ENCODE measurements around the gene CKS1B. TPM values are rescaled to one million over a fixed set of nuclear protein-coding genes. Genes with fewer than 3 reads are reported as not detected.

The CKS1B gene
- total RNA-seq, 1 experiment from 2014 or later = 259 TPM

GRCh38 chr1:155005076-155006011 is 30.9 kb downstream of the CKS1B start:
- peak overlapping the region; percentile 71 for H3K27ac Mint-ChIP-seq (ENCODE audit: unreplicated experiment)
- no peak for DNase-seq
- no peak for TF ChIP-seq CTCF (IDR thresholded peaks at IDR 0.05; ENCODE audit: insufficient read depth in 1 of 2, low read depth in 1 of 2, low read length in 1 of 2, severe bottlenecking in 1 of 2, unreplicated experiment in 1 of 2)
- CTCF ChIA-PET = interaction anchor here (1.9 to 3.2 kb wide), 2 partner anchors 12 kb away, joined by 16 to 18 read pairs; no protein-coding TSS in a partner anchor
- H3K36me3 Mint-ChIP-seq (ENCODE audit: insufficient read depth, unreplicated experiment) = peaks cover 44% of the 10 kb centered on the region
- POLR2A ChIA-PET = interaction anchor here (0.6 kb wide), 1 partner anchor 45 kb away, joined by 3 read pairs; no protein-coding TSS in a partner anchor
- no peak overlapping the region for H3K4me3 ChIP-seq (ENCODE audit: low read depth, low read length)
- H3K4me1 ChIP-seq = peaks cover 53% of the 10 kb centered on the region
- no TSS peak for BruUV-seq (replicated peaks)
- H3K9me3 Mint-ChIP-seq (ENCODE audit: unreplicated experiment) = no peaks in the 10 kb centered on the region
- H3K9me3 ChIP-seq = no peaks in the 10 kb centered on the region
- H3K36me3 ChIP-seq (ENCODE audit: control insufficient read depth, insufficient read depth, low read length) = peaks cover 4% of the 10 kb centered on the region
- H3K4me1 Mint-ChIP-seq (ENCODE audit: low read depth, unreplicated experiment) = peaks cover 25% of the 10 kb centered on the region
- intact Hi-C loops (cut with micrococcal nuclease; ENCODE audit: unreplicated experiment) = no loop called here
- no peaks in the 10 kb centered on the region for H3K27me3 Mint-ChIP-seq (ENCODE audit: insufficient read depth, unreplicated experiment)
- H3K4me3 Mint-ChIP-seq (ENCODE audit: unreplicated experiment) = peak overlapping the region; percentile 96
- no peaks in the 10 kb centered on the region for H3K27me3 ChIP-seq (replicated peaks; ENCODE audit: control insufficient read depth, insufficient read depth, low read length)

GRCh38 chr1:155006601-155007101 is 32.2 kb downstream of the CKS1B start:
- no peak overlapping the region for H3K4me3 ChIP-seq (ENCODE audit: low read depth, low read length)
- peaks cover 55% of the 10 kb centered on the region for H3K4me1 ChIP-seq
- no peak for TF ChIP-seq CTCF (IDR thresholded peaks at IDR 0.05; ENCODE audit: insufficient read depth in 1 of 2, low read depth in 1 of 2, low read length in 1 of 2, severe bottlenecking in 1 of 2, unreplicated experiment in 1 of 2)
- peaks cover 4% of the 10 kb centered on the region for H3K36me3 ChIP-seq (ENCODE audit: control insufficient read depth, insufficient read depth, low read length)
- POLR2A ChIA-PET = interaction anchor here (1.2 kb wide), 1 partner anchor 11 kb away, joined by 4 read pairs; no protein-coding TSS in a partner anchor
- H3K4me1 Mint-ChIP-seq (ENCODE audit: low read depth, unreplicated experiment) = peaks cover 25% of the 10 kb centered on the region
- CTCF ChIA-PET = interaction anchor here (0.6 to 1.9 kb wide), 3 partner anchors 11 to 141 kb away, joined by 3 to 18 read pairs (median 6); no protein-coding TSS in a partner anchor
- no peaks in the 10 kb centered on the region for H3K9me3 Mint-ChIP-seq (ENCODE audit: unreplicated experiment)
- no peaks in the 10 kb centered on the region for H3K27me3 Mint-ChIP-seq (ENCODE audit: insufficient read depth, unreplicated experiment)
- peaks cover 32% of the 10 kb centered on the region for H3K36me3 Mint-ChIP-seq (ENCODE audit: insufficient read depth, unreplicated experiment)
- no peak for DNase-seq
- H3K4me3 Mint-ChIP-seq (ENCODE audit: unreplicated experiment) = peak overlapping the region; percentile 3
- H3K9me3 ChIP-seq = no peaks in the 10 kb centered on the region
- no peaks in the 10 kb centered on the region for H3K27me3 ChIP-seq (replicated peaks; ENCODE audit: control insufficient read depth, insufficient read depth, low read length)
- intact Hi-C loops (cut with micrococcal nuclease; ENCODE audit: unreplicated experiment) = no loop called here
- BruUV-seq (replicated peaks) = no TSS peak
- H3K27ac Mint-ChIP-seq (ENCODE audit: unreplicated experiment) = peak overlapping the region; percentile 71

GRCh38 chr1:155007251-155007828 is 32.9 kb downstream of the CKS1B start:
- Histone ChIP-seq H3K27me3 (replicated peaks; ENCODE audit: control insufficient read depth, insufficient read depth, low read length) (no peaks in the 10 kb centered on the region), H3K4me3 (ENCODE audit: low read depth, low read length) (no peak overlapping the region), H3K9me3 (no peaks in the 10 kb centered on the region), H3K4me1 (peaks cover 55% of the 10 kb centered on the region), H3K36me3 (ENCODE audit: control insufficient read depth, insufficient read depth, low read length) (peaks cover 4% of the 10 kb centered on the region)
- POLR2A ChIA-PET = interaction anchor here (1.2 kb wide), 1 partner anchor 10 kb away, joined by 4 read pairs; no protein-coding TSS in a partner anchor
- H3K36me3 Mint-ChIP-seq (ENCODE audit: insufficient read depth, unreplicated experiment) = peaks cover 28% of the 10 kb centered on the region
- CTCF ChIA-PET = interaction anchor here (0.5 to 2.3 kb wide), 5 partner anchors 8 to 453 kb away, joined by 3 to 18 read pairs (median 6); no protein-coding TSS in a partner anchor
- no peak overlapping the region for H3K27ac Mint-ChIP-seq (ENCODE audit: unreplicated experiment)
- peaks cover 25% of the 10 kb centered on the region for H3K4me1 Mint-ChIP-seq (ENCODE audit: low read depth, unreplicated experiment)
- intact Hi-C loops (cut with micrococcal nuclease; ENCODE audit: unreplicated experiment) = no loop called here
- no peaks in the 10 kb centered on the region for H3K27me3 Mint-ChIP-seq (ENCODE audit: insufficient read depth, unreplicated experiment)
- TF ChIP-seq CTCF (IDR thresholded peaks at IDR 0.05; ENCODE audit: insufficient read depth in 1 of 2, low read depth in 1 of 2, low read length in 1 of 2, severe bottlenecking in 1 of 2, unreplicated experiment in 1 of 2) = no peak
- BruUV-seq (replicated peaks) = no TSS peak
- no peak for DNase-seq
- no peaks in the 10 kb centered on the region for H3K9me3 Mint-ChIP-seq (ENCODE audit: unreplicated experiment)
- H3K4me3 Mint-ChIP-seq (ENCODE audit: unreplicated experiment) = peak overlapping the region; percentile 3
